T-cell (primary cell): ENCODE data around the gene C1QL1. TPM values are rescaled to one million over a fixed set of nuclear protein-coding genes. Genes with fewer than 3 reads are reported as not detected.
A peak's percentile ranks its signal among the peaks of the same experiment; 100 is the strongest.

Experiments used
- ATAC-seq, 4 experiments: fragments of 200-7000 bp in 3 of 4; fragments of 150-1000 bp in 1 of 4; cut with Tn5 transposase; replicated peaks in 1 of 4; 1 replicate in 3 of 4; 2 replicates in 1 of 4; pipeline ENCODE4 v1.10.0; 2021; ENCODE audit warnings: moderate library complexity in 3 of 4, mild to moderate bottlenecking in 2 of 4, moderate number of reproducible peaks in 1 of 4
- CTCF ChIA-PET, 2 donors: fragments of 300-600 bp; sonication (Branson Sonifier 250); formaldehyde crosslinking; loops; one replicate each; lab custom pipeline; 2022; ENCODE audit warnings: antibody characterized with exemption in 2 of 2; lab: Charles Lee
- POLR2A ChIA-PET, 2 donors: fragments of 300-600 bp; sonication (Branson Sonifier 250); formaldehyde crosslinking; loops; one replicate each; lab custom pipeline; 2022; ENCODE audit warnings: antibody characterized with exemption in 2 of 2; lab: Charles Lee
- DNase-seq, 35 experiments: peaks; one replicate each; pipeline versions ENCODE4 v3.0.0 to v3.0.0-alpha.2; 2013 to 2023
- H3K27ac ChIP-seq: one replicate; pipeline ENCODE4 v1.5.1; 2013; ENCODE audit warnings: low read length
- H3K27me3 ChIP-seq, 2 experiments: replicated peaks in 1 of 2; 1 replicate in 1 of 2; 2 replicates in 1 of 2; pipeline versions ENCODE4 v1.6.1 to v1.7.0; 2013; ENCODE audit warnings: low read length in 1 of 2, mixed read lengths in 1 of 2; ENCODE audit not compliant: control insufficient read depth in 2 of 2, insufficient read depth in 2 of 2; ENCODE audit errors: extremely low read depth in 1 of 2
- H3K36me3 ChIP-seq, 2 donors: 1 replicate in 1 of 2; 2 replicates in 1 of 2; pipeline versions ENCODE4 v1.6.1 to v1.7.0; 2013; ENCODE audit warnings: low read length in 1 of 2; ENCODE audit not compliant: control insufficient read depth in 2 of 2, insufficient read depth in 1 of 2; ENCODE audit errors: extremely low read depth in 1 of 2
- H3K4me1 ChIP-seq, 2 experiments: 1 replicate in 1 of 2; 2 replicates in 1 of 2; pipeline versions ENCODE4 v1.6.1 to v1.7.0; 2013; ENCODE audit warnings: low read length in 2 of 2, mixed read lengths in 1 of 2; ENCODE audit not compliant: insufficient read depth in 2 of 2, control insufficient read depth in 1 of 2; ENCODE audit errors: extremely low read depth in 1 of 2
- H3K4me3 ChIP-seq, 2 donors: 1 replicate in 1 of 2; 2 replicates in 1 of 2; pipeline versions ENCODE4 v1.5.1 to v1.7.0; 2013; ENCODE audit warnings: mild to moderate bottlenecking in 2 of 2, low read length in 1 of 2, moderate library complexity in 1 of 2; ENCODE audit not compliant: control insufficient read depth in 1 of 2; ENCODE audit errors: extremely low read depth in 1 of 2
- H3K9me3 ChIP-seq: 2 replicates; pipeline ENCODE4 v1.7.0; 2013
- H3K27ac Mint-ChIP-seq, 2 donors: one replicate each; pipeline ENCODE4 v1.8.0; 2020 to 2021; ENCODE audit warnings: mild to moderate bottlenecking in 2 of 2, mixed read lengths in 2 of 2
- H3K27me3 Mint-ChIP-seq, 2 donors: one replicate each; pipeline ENCODE4 v1.8.0; 2021 to 2022; ENCODE audit warnings: mixed read lengths in 2 of 2
- H3K36me3 Mint-ChIP-seq: one replicate; pipeline ENCODE4 v1.8.0; 2021; ENCODE audit warnings: mixed read lengths
- H3K4me1 Mint-ChIP-seq, 3 donors: one replicate each; pipeline ENCODE4 v1.8.0; 2020 to 2022; ENCODE audit warnings: mixed read lengths in 3 of 3, mild to moderate bottlenecking in 1 of 3
- H3K4me3 Mint-ChIP-seq, 3 donors: one replicate each; pipeline ENCODE4 v1.8.0; 2020 to 2022; ENCODE audit warnings: mild to moderate bottlenecking in 3 of 3, mixed read lengths in 3 of 3, moderate library complexity in 3 of 3
- H3K9me3 Mint-ChIP-seq, 3 donors: one replicate each; pipeline ENCODE4 v1.8.0; 2020 to 2022; ENCODE audit warnings: mixed read lengths in 3 of 3
- WGBS: methylation state at CpG from one replicate; pipeline ENCODE4 v1.1.5; 2013; ENCODE audit warnings: missing lambda C conversion rate; ENCODE audit not compliant: insufficient coverage; 5-methylcytosine and 5-hydroxymethylcytosine counted together
- total RNA-seq, 35 experiments: library from RNA in 6 of 35; stranded (reverse) in 6 of 35; fragments of 120-200 nt in 1 of 35; gene quantifications; one replicate each; pipeline versions ENCODE4 v1.2.1 to v1.2.4 and lab custom pipeline; 2013 to 2026

The C1QL1 gene
- total RNA-seq, 5 donors from 2014 or later (not counting 1 experiment from before 2014, with no cell fraction given) = not detected

DNA sequence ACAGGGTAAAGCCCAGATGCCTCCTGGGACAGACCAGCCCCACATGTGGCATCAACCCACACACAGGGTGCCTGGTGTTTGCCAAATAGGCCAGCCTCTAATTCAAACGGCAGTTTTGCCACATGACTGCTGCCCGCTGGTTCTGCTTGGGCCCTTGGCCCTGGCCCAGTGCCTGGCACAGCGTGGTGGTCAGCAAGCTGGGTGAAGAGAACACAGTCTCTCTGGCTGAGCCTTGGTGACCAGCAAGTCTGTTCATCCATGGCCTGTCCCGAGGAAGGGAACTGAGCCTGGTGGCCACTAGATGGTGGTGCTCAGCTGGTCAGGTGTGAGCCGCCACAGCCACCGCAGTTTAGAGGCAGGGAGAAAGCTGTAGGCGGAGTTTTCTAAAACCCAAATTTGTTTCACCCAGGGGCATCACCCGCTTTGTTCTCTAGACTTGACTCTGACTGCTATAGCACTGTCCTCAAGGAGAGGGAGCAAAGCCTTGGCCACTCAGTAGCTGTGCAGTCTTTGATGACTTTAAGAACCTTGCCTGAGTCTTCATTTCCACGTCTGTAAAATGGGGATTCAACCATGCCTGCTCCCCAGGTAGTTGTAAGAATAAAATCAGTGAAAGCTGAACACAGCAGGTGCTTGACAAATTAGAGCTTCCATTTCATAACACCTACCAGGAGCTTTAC, 48.1 kb downstream of the C1QL1 start:
- peaks cover 0 to 54% of the 10 kb centered on the region in 2 experiments for H3K27me3 ChIP-seq
- H3K27ac ChIP-seq = no peak overlapping the region
- ATAC-seq (peak; percentile 79 to 93 (median 88)), DNase-seq (peak in 33 of 35 experiments; percentile 19 to 71 (median 39))
- Mint-ChIP-seq H3K4me1 (no peaks in the 10 kb centered on the region), H3K4me3 (no peak overlapping the region), H3K36me3 (no peaks in the 10 kb centered on the region), H3K27ac (no peak overlapping the region), H3K27me3 (peaks cover 13 to 31% of the 10 kb centered on the region in 2 donors), H3K9me3 (no peaks in the 10 kb centered on the region)
- H3K4me3 ChIP-seq = no peak overlapping the region
- H3K36me3 ChIP-seq = no peaks in the 10 kb centered on the region
- WGBS = 36% methylated on average over 6 of the region's 9 CpGs
- no peaks in the 10 kb centered on the region for H3K9me3 ChIP-seq
- H3K4me1 ChIP-seq = no peaks in the 10 kb centered on the region
- ChIA-PET CTCF (interaction anchor here in 1 of 2 donors (0.9 to 1.0 kb wide), 2 partner anchors 69 to 104 kb away, joined by 3 read pairs; no protein-coding TSS in a partner anchor), POLR2A (no interaction called here)

DNA sequence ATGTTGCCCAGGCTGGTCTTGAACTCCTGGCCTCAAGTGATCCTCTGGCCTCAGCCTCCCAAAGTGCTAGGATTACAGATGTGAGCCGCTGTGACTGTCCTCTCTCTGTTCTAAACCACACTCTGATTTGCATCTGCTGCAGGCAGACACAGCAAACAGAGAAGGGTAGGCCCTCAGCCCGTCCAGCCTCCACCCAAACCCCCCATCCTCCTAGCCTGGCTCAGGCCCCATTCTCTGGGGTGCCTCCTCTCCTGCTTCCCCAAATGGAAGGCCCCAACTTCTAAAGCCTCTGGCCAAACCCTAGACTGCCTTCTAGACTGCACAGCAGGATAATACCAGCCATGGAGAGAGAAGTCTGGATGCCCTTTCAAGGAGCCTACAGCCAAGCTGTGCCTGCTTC, 48.7 kb downstream of the C1QL1 start:
- POLR2A ChIA-PET = no interaction called here
- CTCF ChIA-PET = interaction anchor here in 1 of 2 donors (0.6 kb wide), 1 partner anchor 262 kb away, joined by 3 read pairs; no protein-coding TSS in a partner anchor

DNA sequence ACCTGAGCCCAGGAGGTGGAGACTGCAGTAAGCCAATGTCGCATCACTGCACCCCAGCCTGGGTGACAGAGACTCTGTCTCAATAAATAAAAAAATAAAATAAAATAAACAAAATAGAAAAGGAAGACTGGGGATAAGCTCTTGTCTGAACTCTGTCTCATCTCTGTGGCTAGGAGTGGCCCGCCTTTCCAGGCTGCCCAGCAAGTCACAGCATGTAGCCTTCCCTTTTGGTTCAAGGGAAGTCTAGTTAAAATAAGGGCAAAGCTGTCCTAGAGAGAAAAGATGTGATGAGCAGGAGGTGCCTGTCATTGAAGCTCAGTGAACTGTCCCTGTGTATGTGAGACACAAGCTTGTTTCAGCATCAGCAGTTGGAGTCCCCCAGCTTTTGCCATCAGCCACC, 50.1 kb downstream of the C1QL1 start:
- H3K9me3 ChIP-seq = no peaks in the 10 kb centered on the region
- ATAC-seq (no peak), DNase-seq (no peak)
- Mint-ChIP-seq H3K4me3 (no peak overlapping the region), H3K9me3 (no peaks in the 10 kb centered on the region), H3K36me3 (no peaks in the 10 kb centered on the region), H3K27me3 (peaks cover 23 to 44% of the 10 kb centered on the region in 2 donors), H3K27ac (no peak overlapping the region), H3K4me1 (peaks cover 0 to 6% (median 4%) of the 10 kb centered on the region in 3 donors)
- 100% methylated on average over 1 of the region's 2 CpGs for WGBS
- no peak overlapping the region for H3K4me3 ChIP-seq
- no peaks in the 10 kb centered on the region for H3K36me3 ChIP-seq
- ChIA-PET POLR2A (no interaction called here), CTCF (interaction anchor here in 1 of 2 donors (0.7 to 0.8 kb wide), 2 partner anchors 14 to 204 kb away, joined by 3 read pairs; no protein-coding TSS in a partner anchor)
- H3K27me3 ChIP-seq = peaks cover 0 to 71% of the 10 kb centered on the region in 2 experiments
- H3K4me1 ChIP-seq = no peaks in the 10 kb centered on the region
- H3K27ac ChIP-seq = no peak overlapping the region

More for the DNA sequence above, 48.7 kb downstream of the C1QL1 start:
- Histone ChIP-seq H3K36me3 (no peaks in the 10 kb centered on the region), H3K9me3 (no peaks in the 10 kb centered on the region), H3K27ac (no peak overlapping the region), H3K27me3 (peaks cover 0 to 60% of the 10 kb centered on the region in 2 experiments), H3K4me3 (no peak overlapping the region), H3K4me1 (no peaks in the 10 kb centered on the region)
- Mint-ChIP-seq H3K27me3 (peaks cover 16 to 36% of the 10 kb centered on the region in 2 donors), H3K4me1 (no peaks in the 10 kb centered on the region), H3K9me3 (no peaks in the 10 kb centered on the region), H3K27ac (no peak overlapping the region), H3K4me3 (no peak overlapping the region), H3K36me3 (no peaks in the 10 kb centered on the region)
- 68% methylated on average over 2 of the region's 2 CpGs for WGBS
- ATAC-seq = no peak
- DNase-seq = no peak

GRCh38 chr17:44917456-44917855, 50.6 kb downstream of the C1QL1 start:
- WGBS = 91% methylated on average over 6 of the region's 6 CpGs
- no peak overlapping the region for H3K4me3 ChIP-seq
- DNase-seq (no peak), ATAC-seq (no peak)
- CTCF ChIA-PET = interaction anchor here in 1 of 2 donors (0.7 to 0.8 kb wide), 2 partner anchors 14 to 203 kb away, joined by 3 read pairs; no protein-coding TSS in a partner anchor
- POLR2A ChIA-PET = interaction anchor here in 1 of 2 donors (0.6 kb wide), 1 partner anchor 92 kb away, joined by 3 read pairs; no protein-coding TSS in a partner anchor
- H3K36me3 ChIP-seq = no peaks in the 10 kb centered on the region
- H3K27ac ChIP-seq = no peak overlapping the region
- Mint-ChIP-seq H3K27ac (no peak overlapping the region), H3K4me3 (no peak overlapping the region), H3K27me3 (peaks cover 26 to 44% of the 10 kb centered on the region in 2 donors), H3K9me3 (no peaks in the 10 kb centered on the region), H3K36me3 (no peaks in the 10 kb centered on the region), H3K4me1 (peaks cover under 1 to 6% (median 6%) of the 10 kb centered on the region in 3 donors)
- no peaks in the 10 kb centered on the region for H3K9me3 ChIP-seq
- no peaks in the 10 kb centered on the region for H3K4me1 ChIP-seq
- H3K27me3 ChIP-seq = peaks cover under 1 to 68% of the 10 kb centered on the region in 2 experiments

DNA sequence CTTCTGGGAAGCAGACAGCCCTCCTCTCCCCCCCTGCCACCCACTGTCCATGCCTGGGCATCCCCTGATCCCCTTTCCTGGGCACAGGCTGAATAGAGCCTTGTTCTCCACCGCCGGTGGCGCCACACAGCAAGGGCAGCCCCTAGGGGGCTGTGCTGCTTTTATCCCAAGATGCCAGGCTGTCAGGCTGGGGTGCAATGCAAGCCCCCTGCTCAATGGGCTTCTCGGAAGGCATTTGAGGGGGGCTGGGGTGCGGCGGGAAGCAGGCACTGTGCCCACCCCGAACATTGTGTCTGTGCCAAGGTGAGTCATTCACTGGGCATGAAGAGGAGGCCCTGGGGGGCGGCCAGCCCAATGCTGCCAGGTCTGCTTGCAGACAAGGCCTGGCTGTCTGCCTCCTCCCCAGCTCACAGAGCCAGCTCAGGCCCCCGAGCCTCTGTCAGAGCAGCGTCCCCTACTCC, 51.3 kb downstream of the C1QL1 start:
- ATAC-seq (no peak), DNase-seq (no peak)

DNA sequence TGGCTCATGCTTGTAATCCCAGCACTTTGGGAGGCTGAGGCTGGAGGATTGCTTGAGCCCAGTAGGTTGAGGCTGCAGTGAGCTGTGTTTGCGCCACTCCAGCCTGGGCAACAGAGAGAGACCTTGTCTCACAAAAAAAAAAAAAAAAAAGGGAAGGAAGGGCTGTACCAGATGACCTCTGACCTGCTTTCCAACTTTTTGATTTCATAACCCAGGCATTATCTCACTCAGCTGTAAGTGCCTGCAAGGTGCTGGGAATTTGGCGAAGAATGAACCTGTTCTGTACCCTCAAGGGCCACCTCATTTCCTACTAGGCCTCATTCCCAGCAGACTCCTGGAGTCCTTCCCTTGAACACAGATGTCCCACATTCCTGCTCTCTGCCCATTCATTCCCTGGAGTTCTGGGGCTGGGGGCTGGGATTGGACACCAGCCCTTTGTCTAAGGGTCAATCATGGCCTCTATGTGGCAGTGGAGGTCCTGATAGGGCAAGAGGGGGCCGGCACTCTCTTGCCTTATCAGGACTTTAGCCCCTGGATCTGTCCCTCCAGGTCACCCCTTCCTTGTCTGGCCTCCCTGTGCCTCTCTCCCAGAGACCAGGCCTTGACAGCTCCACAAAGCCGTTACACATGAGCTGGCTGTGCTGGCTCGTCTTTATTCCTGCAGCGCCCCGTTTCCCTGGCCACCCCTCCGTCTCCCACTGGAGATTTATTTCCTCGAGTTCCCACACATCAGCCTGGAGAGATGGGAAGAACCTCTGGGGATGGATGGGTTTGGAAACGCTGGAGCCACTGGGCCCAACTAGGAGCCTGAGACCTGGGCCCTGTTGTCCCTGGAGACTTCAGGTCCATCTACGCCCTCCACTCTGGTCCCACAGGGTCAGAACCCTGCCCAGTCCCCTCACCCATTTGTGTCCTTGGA, 52.0 kb downstream of the C1QL1 start:
- no peak for DNase-seq
- H3K27me3 ChIP-seq = peaks cover 2 to 68% of the 10 kb centered on the region in 2 experiments
- peaks cover 0 to 7% of the 10 kb centered on the region in 2 experiments for H3K4me1 ChIP-seq
- Mint-ChIP-seq H3K4me1 (peaks cover 2 to 9% (median 7%) of the 10 kb centered on the region in 3 donors), H3K27me3 (peaks cover 23 to 40% of the 10 kb centered on the region in 2 donors), H3K4me3 (no peak overlapping the region), H3K9me3 (no peaks in the 10 kb centered on the region), H3K27ac (no peak overlapping the region), H3K36me3 (no peaks in the 10 kb centered on the region)
- ATAC-seq = no peak
- no peak overlapping the region for H3K27ac ChIP-seq
- POLR2A ChIA-PET = no interaction called here
- no peak overlapping the region for H3K4me3 ChIP-seq
- no peaks in the 10 kb centered on the region for H3K36me3 ChIP-seq
- H3K9me3 ChIP-seq = no peaks in the 10 kb centered on the region
- WGBS = 94% methylated on average over 2 of the region's 11 CpGs
- CTCF ChIA-PET = interaction anchor here in 1 of 2 donors (0.7 kb wide), 1 partner anchor 192 kb away, joined by 3 read pairs; no protein-coding TSS in a partner anchor

More for the DNA sequence above, 51.3 kb downstream of the C1QL1 start:
- no peak overlapping the region for H3K27ac Mint-ChIP-seq
- WGBS = 84% methylated on average over 8 of the region's 10 CpGs
- Histone ChIP-seq H3K27me3 (peaks cover 2 to 67% of the 10 kb centered on the region in 2 experiments), H3K36me3 (no peaks in the 10 kb centered on the region), H3K9me3 (no peaks in the 10 kb centered on the region), H3K4me3 (no peak overlapping the region), H3K27ac (no peak overlapping the region), H3K4me1 (no peaks in the 10 kb centered on the region)
- ChIA-PET POLR2A (interaction anchor here in 1 of 2 donors (0.6 kb wide), 1 partner anchor 93 kb away, joined by 3 read pairs; no protein-coding TSS in a partner anchor), CTCF (no interaction called here)
- peaks cover 2 to 7% (median 6%) of the 10 kb centered on the region in 3 donors for H3K4me1 Mint-ChIP-seq
- H3K9me3 Mint-ChIP-seq = no peaks in the 10 kb centered on the region
- no peaks in the 10 kb centered on the region for H3K36me3 Mint-ChIP-seq
- H3K27me3 Mint-ChIP-seq = peaks cover 28 to 42% of the 10 kb centered on the region in 2 donors
- H3K4me3 Mint-ChIP-seq = no peak overlapping the region
